Measurements from ENCODE around the gene DAP. TPM values are rescaled to one million over a fixed set of nuclear protein-coding genes. Genes with fewer than 3 reads are reported as not detected.

Gene DAP
- total and polyA plus RNA-seq, 2 of the 13 experiments (the other 11 are each of a cell fraction or from before 2014, with no cell fraction given) = 22.0 to 57.5 TPM

DNA sequence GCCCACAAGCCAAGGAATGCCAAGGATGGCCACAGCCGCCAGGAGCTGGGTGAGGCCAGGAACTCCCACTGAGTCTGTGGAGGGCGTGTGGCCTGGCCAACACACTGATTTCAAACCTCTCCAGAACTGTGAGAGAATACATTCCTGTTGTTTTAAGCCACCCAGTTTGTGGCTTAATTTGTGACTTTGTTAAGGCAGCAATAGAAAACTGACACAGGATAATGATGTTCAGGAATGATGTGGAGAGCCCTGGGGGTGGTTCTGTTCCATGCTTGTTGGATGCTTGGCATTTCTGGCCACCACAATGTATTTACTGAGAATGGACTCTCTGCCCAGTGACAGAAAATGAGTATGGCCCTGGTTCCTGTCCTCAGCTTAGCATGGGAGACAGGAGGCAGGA lies 82.8 kb downstream of the DAP start:
- no peak for FAIRE-seq
- Histone ChIP-seq H3K4me2 (ENCODE audit: low read depth, low read length) (no peak overlapping the region), H2AFZ (ENCODE audit: low read length) (no peak overlapping the region), H3K4me3 (replicated peaks in 1 of 3; ENCODE audit: insufficient read depth in 1 of 3, low read depth in 2 of 3, low read length in 3 of 3) (no peak overlapping the region), H3K36me3 (replicated peaks in 1 of 2; ENCODE audit: control insufficient read depth in 1 of 2, insufficient read depth in 2 of 2, low read length in 2 of 2) (peaks cover 28 to 38% of the 10 kb centered on the region in 2 experiments), H3K79me2 (ENCODE audit: insufficient read depth, low read length) (no peaks in the 10 kb centered on the region), H4K20me1 (ENCODE audit: insufficient read depth, low read length) (no peaks in the 10 kb centered on the region), H3K27ac (ENCODE audit: extremely low read length, insufficient read depth, low read length) (no peak overlapping the region), H3K4me1 (ENCODE audit: insufficient read depth, low read length) (no peaks in the 10 kb centered on the region), H3K27me3 (ENCODE audit: control insufficient read depth in 1 of 2, insufficient read depth in 2 of 2, low read length in 2 of 2) (no peaks in the 10 kb centered on the region), H3K9ac (ENCODE audit: insufficient read depth, low read depth, low read length) (no peak overlapping the region), H3K9me3 (ENCODE audit: low read length) (no peaks in the 10 kb centered on the region)
- DNase-seq (ENCODE audit: low spot score) = no peak
- CTCF ChIA-PET (ENCODE audit: low intra/inter-chr PET ratio, low total read pairs) = no interaction called here
- in situ Hi-C loops (cut with HindIII; ENCODE audit: extremely low pct_ligation_motif_present, low pct_unique_long_range_greater_than_20kb) (no loop called here), intact Hi-C loops (cut with micrococcal nuclease; ENCODE audit: unreplicated experiment) (no loop called here)
- no peak for ATAC-seq
- 89% methylated on average over 2 of the region's 2 CpGs for WGBS (ENCODE audit: low lambda C conversion rate)
- POLR2A ChIA-PET = no interaction called here
- no TSS peak for BruUV-seq (replicated peaks)
- TF ChIP-seq ZNF10 (CRISPR knock-in tag; IDR thresholded peaks at IDR 0.05; ENCODE audit: borderline replicate concordance, low read depth) (no peak), ATF1 (CRISPR knock-in tag; IDR thresholded peaks at IDR 0.05) (no peak), KDM6A (CRISPR knock-in tag; IDR thresholded peaks at IDR 0.05; ENCODE audit: low read depth) (no peak), ZNF879 (CRISPR knock-in tag; IDR thresholded peaks at IDR 0.05) (no peak), ZNF749 (CRISPR knock-in tag; IDR thresholded peaks at IDR 0.05; ENCODE audit: borderline replicate concordance) (no peak), EHMT2 (IDR thresholded peaks at IDR 0.05; ENCODE audit: borderline replicate concordance, low read depth, low read length) (no peak), PAX8 (CRISPR knock-in tag; IDR thresholded peaks at IDR 0.05; ENCODE audit: borderline replicate concordance) (no peak), SMARCC2 (IDR thresholded peaks at IDR 0.05) (no peak), ZBTB14 (CRISPR knock-in tag; IDR thresholded peaks at IDR 0.05) (no peak), NONO (IDR thresholded peaks at IDR 0.05) (no peak), NONO (CRISPR knock-in tag; conservative IDR thresholded peaks at IDR 0.05) (no peak), ZNF629 (CRISPR knock-in tag; conservative IDR thresholded peaks at IDR 0.05) (no peak), ZNF326 (CRISPR knock-in tag; IDR thresholded peaks at IDR 0.05; ENCODE audit: borderline replicate concordance) (no peak)
- TF ChIP-seq, protein P1, sequence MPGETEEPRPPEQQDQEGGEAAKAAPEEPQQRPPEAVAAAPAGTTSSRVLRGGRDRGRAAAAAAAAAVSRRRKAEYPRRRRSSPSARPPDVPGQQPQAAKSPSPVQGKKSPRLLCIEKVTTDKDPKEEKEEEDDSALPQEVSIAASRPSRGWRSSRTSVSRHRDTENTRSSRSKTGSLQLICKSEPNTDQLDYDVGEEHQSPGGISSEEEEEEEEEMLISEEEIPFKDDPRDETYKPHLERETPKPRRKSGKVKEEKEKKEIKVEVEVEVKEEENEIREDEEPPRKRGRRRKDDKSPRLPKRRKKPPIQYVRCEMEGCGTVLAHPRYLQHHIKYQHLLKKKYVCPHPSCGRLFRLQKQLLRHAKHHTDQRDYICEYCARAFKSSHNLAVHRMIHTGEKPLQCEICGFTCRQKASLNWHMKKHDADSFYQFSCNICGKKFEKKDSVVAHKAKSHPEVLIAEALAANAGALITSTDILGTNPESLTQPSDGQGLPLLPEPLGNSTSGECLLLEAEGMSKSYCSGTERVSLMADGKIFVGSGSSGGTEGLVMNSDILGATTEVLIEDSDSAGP (CRISPR knock-in tag; IDR thresholded peaks at IDR 0.05; ENCODE audit: borderline replicate concordance) = no peak
- TF ChIP-seq, protein P2, sequence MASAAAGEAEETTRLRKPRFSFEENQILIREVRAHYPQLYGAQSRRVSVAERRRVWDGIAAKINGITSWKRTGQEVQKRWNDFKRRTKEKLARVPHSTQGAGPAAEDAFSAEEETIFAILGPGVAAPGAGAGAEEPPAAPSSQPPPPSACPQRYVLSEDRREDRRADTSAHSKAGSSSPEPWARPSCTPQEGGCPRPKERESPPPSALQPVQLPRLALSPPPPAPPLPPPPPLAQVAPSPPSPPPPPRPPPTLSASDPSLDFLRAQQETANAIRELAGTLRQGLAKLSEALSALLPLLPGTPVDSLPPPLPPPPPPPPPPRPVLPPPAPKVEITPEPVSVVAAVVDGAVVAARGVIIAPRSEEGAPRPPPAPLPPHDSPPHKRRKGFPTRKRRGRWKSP (CRISPR knock-in tag; IDR thresholded peaks at IDR 0.05) = no peak
- TF ChIP-seq, protein P3, sequence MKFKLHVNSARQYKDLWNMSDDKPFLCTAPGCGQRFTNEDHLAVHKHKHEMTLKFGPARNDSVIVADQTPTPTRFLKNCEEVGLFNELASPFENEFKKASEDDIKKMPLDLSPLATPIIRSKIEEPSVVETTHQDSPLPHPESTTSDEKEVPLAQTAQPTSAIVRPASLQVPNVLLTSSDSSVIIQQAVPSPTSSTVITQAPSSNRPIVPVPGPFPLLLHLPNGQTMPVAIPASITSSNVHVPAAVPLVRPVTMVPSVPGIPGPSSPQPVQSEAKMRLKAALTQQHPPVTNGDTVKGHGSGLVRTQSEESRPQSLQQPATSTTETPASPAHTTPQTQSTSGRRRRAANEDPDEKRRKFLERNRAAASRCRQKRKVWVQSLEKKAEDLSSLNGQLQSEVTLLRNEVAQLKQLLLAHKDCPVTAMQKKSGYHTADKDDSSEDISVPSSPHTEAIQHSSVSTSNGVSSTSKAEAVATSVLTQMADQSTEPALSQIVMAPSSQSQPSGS (CRISPR knock-in tag; IDR thresholded peaks at IDR 0.05) = no peak
- TF ChIP-seq, protein P4, sequence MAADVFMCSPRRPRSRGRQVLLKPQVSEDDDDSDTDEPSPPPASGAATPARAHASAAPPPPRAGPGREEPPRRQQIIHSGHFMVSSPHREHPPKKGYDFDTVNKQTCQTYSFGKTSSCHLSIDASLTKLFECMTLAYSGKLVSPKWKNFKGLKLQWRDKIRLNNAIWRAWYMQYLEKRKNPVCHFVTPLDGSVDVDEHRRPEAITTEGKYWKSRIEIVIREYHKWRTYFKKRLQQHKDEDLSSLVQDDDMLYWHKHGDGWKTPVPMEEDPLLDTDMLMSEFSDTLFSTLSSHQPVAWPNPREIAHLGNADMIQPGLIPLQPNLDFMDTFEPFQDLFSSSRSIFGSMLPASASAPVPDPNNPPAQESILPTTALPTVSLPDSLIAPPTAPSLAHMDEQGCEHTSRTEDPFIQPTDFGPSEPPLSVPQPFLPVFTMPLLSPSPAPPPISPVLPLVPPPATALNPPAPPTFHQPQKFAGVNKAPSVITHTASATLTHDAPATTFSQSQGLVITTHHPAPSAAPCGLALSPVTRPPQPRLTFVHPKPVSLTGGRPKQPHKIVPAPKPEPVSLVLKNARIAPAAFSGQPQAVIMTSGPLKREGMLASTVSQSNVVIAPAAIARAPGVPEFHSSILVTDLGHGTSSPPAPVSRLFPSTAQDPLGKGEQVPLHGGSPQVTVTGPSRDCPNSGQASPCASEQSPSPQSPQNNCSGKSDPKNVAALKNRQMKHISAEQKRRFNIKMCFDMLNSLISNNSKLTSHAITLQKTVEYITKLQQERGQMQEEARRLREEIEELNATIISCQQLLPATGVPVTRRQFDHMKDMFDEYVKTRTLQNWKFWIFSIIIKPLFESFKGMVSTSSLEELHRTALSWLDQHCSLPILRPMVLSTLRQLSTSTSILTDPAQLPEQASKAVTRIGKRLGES (CRISPR knock-in tag; IDR thresholded peaks at IDR 0.05; ENCODE audit: borderline replicate concordance) = no peak

Data from HepG2 (cell line).